Trophoblast cell (in vitro differentiated cells and primary cell): ENCODE data around the gene DEPDC1B. TPM values are rescaled to one million over a fixed set of nuclear protein-coding genes. Genes with fewer than 3 reads are reported as not detected.
A peak's percentile ranks its signal among the peaks of the same experiment; 100 is the strongest.

Source experiments
- DNase-seq, 2 donors: peaks; one replicate each; pipeline ENCODE4 v3.0.0-alpha.2; 2016
- H2AFZ ChIP-seq: 2 replicates; pipeline ENCODE4 v1.6.1; 2013; ENCODE audit warnings: low read length, moderate library complexity, mild to moderate bottlenecking; ENCODE audit not compliant: insufficient read depth, poor library complexity
- H2AK5ac ChIP-seq: 2 replicates; pipeline ENCODE4 v1.6.1; 2013; ENCODE audit warnings: mild to moderate bottlenecking, low read length
- H2BK120ac ChIP-seq: 2 replicates; pipeline ENCODE4 v1.6.1; 2013; ENCODE audit warnings: low read length, mild to moderate bottlenecking, moderate library complexity; ENCODE audit not compliant: insufficient read depth, poor library complexity
- H2BK12ac ChIP-seq: 2 replicates; pipeline ENCODE4 v1.6.1; 2013; ENCODE audit warnings: mild to moderate bottlenecking, low read length, moderate library complexity
- H2BK5ac ChIP-seq: 2 replicates; pipeline ENCODE4 v1.6.1; 2013; ENCODE audit warnings: low read length, low read depth, moderate library complexity, mild to moderate bottlenecking; ENCODE audit not compliant: poor library complexity
- H3K14ac ChIP-seq: 2 replicates; pipeline ENCODE4 v1.6.1; 2013; ENCODE audit warnings: mild to moderate bottlenecking, low read length
- H3K18ac ChIP-seq: 2 replicates; pipeline ENCODE4 v1.6.1; 2013; ENCODE audit warnings: mild to moderate bottlenecking, low read length
- H3K23ac ChIP-seq: 2 replicates; pipeline ENCODE4 v1.6.1; 2013; ENCODE audit warnings: low read length
- H3K27ac ChIP-seq: 2 replicates; pipeline ENCODE4 v1.5.1; 2013; ENCODE audit warnings: low read depth, mild to moderate bottlenecking, inconsistent platforms, low read length, moderate library complexity
- H3K27me3 ChIP-seq: 2 replicates; pipeline ENCODE4 v1.6.1; 2013; ENCODE audit warnings: inconsistent platforms, mild to moderate bottlenecking, low read length, moderate library complexity; ENCODE audit not compliant: insufficient read depth
- H3K36me3 ChIP-seq, 2 experiments: 1 replicate in 1 of 2; 2 replicates in 1 of 2; pipeline ENCODE4 v1.6.1; 2013; ENCODE audit warnings: low read length in 2 of 2, mild to moderate bottlenecking in 2 of 2, moderate library complexity in 1 of 2; ENCODE audit not compliant: insufficient read depth in 2 of 2, control insufficient read depth in 1 of 2
- H3K4ac ChIP-seq: 2 replicates; pipeline ENCODE4 v1.6.1; 2013; ENCODE audit warnings: low read depth, mild to moderate bottlenecking, low read length, moderate library complexity
- H3K4me1 ChIP-seq, 2 experiments: 1 replicate in 1 of 2; 2 replicates in 1 of 2; pipeline ENCODE4 v1.6.1; 2013; ENCODE audit warnings: low read length in 2 of 2, mild to moderate bottlenecking in 2 of 2, moderate library complexity in 1 of 2; ENCODE audit not compliant: insufficient read depth in 2 of 2, control insufficient read depth in 1 of 2
- H3K4me2 ChIP-seq: 2 replicates; pipeline ENCODE4 v1.6.1; 2013; ENCODE audit warnings: inconsistent platforms, mild to moderate bottlenecking, low read length, moderate library complexity
- H3K4me3 ChIP-seq: 2 replicates; pipeline ENCODE4 v1.5.1; 2013; ENCODE audit warnings: mild to moderate bottlenecking, low read depth, low read length, inconsistent platforms
- H3K79me1 ChIP-seq: one replicate; pipeline ENCODE4 v1.6.1; 2013; ENCODE audit warnings: low read length
- H3K79me2 ChIP-seq: 2 replicates; pipeline ENCODE4 v1.6.1; 2013; ENCODE audit warnings: low read length, mild to moderate bottlenecking; ENCODE audit not compliant: control insufficient read depth, insufficient read depth, poor library complexity
- H3K9ac ChIP-seq: 2 replicates; pipeline ENCODE4 v1.6.1; 2013; ENCODE audit warnings: mild to moderate bottlenecking, low read length
- H3K9me3 ChIP-seq: 2 replicates; pipeline ENCODE4 v1.6.1; 2013; ENCODE audit warnings: low read depth, mild to moderate bottlenecking, control low read depth, inconsistent platforms, low read length; ENCODE audit not compliant: insufficient read depth
- H4K12ac ChIP-seq: 2 replicates; pipeline ENCODE4 v1.6.1; 2013; ENCODE audit warnings: low read depth, mild to moderate bottlenecking, low read length, moderate library complexity
- H4K8ac ChIP-seq: 2 replicates; pipeline ENCODE4 v1.6.1; 2013; ENCODE audit warnings: low read depth, mild to moderate bottlenecking, low read length, moderate library complexity
- H4K91ac ChIP-seq: one replicate; pipeline ENCODE4 v1.6.1; 2013; ENCODE audit warnings: low read depth, mild to moderate bottlenecking, low read length, moderate library complexity
- WGBS: extraction: QIAGEN DNeasy Blood & Tissue Kit; methylation state at CpG from one replicate; pipeline ENCODE4 v1.1.7; 2013; ENCODE audit warnings: missing lambda C conversion rate; ENCODE audit not compliant: insufficient read length, insufficient coverage; ENCODE audit errors: extremely low coverage; 5-methylcytosine and 5-hydroxymethylcytosine counted together
- polyA plus RNA-seq: library from polyadenylated mRNA; stranded (reverse); fragments of 200-250 nt; gene quantifications from 2 replicates; pipeline ENCODE4 v1.2.3, GENCODE V29; 2013

The DEPDC1B gene, protein sequence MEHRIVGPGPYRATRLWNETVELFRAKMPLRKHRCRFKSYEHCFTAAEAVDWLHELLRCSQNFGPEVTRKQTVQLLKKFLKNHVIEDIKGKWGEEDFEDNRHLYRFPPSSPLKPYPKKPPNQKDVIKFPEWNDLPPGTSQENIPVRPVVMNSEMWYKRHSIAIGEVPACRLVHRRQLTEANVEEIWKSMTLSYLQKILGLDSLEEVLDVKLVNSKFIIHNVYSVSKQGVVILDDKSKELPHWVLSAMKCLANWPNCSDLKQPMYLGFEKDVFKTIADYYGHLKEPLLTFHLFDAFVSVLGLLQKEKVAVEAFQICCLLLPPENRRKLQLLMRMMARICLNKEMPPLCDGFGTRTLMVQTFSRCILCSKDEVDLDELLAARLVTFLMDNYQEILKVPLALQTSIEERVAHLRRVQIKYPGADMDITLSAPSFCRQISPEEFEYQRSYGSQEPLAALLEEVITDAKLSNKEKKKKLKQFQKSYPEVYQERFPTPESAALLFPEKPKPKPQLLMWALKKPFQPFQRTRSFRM
- polyA plus RNA-seq: 72.7 and 80.8 TPM in 2 replicates

DNA sequence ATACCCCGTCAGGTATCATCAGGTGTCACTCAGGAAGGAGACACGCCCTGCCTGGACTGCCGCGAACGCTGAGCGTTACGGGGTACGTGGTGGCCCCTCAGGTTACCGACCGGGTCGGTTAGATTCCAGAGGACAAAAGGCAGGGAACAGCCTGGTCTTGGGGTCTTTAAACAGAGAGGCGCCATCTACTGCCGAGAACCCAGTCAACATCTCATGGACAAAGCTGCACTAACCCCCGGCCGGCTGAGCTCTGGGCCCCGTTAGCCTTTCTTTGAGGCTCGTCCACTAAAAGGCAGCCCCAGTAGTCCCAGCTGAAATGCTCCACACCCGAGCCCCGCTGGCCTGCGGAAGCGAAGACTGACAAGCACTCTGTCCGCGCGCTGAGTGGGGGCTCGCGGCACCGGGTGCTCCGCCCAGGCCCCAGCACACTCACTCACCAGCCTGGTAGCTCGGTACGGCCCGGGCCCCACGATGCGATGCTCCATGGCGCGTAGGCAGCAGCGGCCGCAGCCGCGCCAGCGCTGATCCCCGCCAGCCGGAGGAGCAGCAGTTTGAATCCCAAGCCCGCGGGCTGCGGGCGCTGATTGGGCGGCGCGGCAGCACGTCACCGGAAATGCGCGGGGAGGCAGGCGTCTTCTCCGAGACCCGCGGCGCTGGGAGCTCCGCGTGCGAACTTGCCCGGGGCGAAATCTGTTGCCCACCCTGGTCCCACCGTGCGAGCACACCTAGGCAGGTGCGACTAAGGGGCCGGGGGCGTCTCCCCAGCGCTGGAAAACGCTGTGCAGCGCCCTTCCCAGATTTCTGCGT lies at the start of gene DEPDC1B:
Gene DEPDC1B (minus strand): TSS at position 558 of the 807 bp plus-strand sequence. CDS start 73 bp downstream, at position 485.
- peaks cover 10% of the 10 kb centered on the region for H3K79me1 ChIP-seq
- H4K12ac ChIP-seq: peak within 1 kb of the TSS; percentile 100
- peak within 1 kb of the TSS; percentile 92 for H2BK12ac ChIP-seq
- H2AK5ac ChIP-seq: peak within 1 kb of the TSS; percentile 77
- no peak within 1 kb of the TSS for H3K23ac ChIP-seq
- peak within 1 kb of the TSS; percentile 84 for H3K4me2 ChIP-seq
- H3K79me2 ChIP-seq: peaks cover 8% of the 10 kb centered on the region
- H2AFZ ChIP-seq: peak within 1 kb of the TSS; percentile 97
- H3K4ac ChIP-seq: peak within 1 kb of the TSS; percentile 95
- peaks cover 0 to 11% of the 10 kb centered on the region in 2 experiments for H3K4me1 ChIP-seq
- H4K91ac ChIP-seq: peak within 1 kb of the TSS; percentile 90
- no peaks in the 10 kb centered on the region for H3K27me3 ChIP-seq
- no peaks in the 10 kb centered on the region for H3K9me3 ChIP-seq
- H2BK120ac ChIP-seq: peak within 1 kb of the TSS; percentile 94
- peak within 1 kb of the TSS; percentile 97 for H4K8ac ChIP-seq
- H3K27ac ChIP-seq: peak within 1 kb of the TSS; percentile 90
- DNase-seq: peak; percentile 86 to 92
- H3K36me3 ChIP-seq: no peaks in the 10 kb centered on the region
- H3K9ac ChIP-seq: peak within 1 kb of the TSS; percentile 72
- no CpG with 5 or more reads among the region's 72 CpGs for WGBS
- peak within 1 kb of the TSS; percentile 86 for H3K4me3 ChIP-seq
- peak within 1 kb of the TSS; percentile 89 for H2BK5ac ChIP-seq
- peak within 1 kb of the TSS; percentile 94 for H3K14ac ChIP-seq
- peak within 1 kb of the TSS; percentile 98 for H3K18ac ChIP-seq

DNA sequence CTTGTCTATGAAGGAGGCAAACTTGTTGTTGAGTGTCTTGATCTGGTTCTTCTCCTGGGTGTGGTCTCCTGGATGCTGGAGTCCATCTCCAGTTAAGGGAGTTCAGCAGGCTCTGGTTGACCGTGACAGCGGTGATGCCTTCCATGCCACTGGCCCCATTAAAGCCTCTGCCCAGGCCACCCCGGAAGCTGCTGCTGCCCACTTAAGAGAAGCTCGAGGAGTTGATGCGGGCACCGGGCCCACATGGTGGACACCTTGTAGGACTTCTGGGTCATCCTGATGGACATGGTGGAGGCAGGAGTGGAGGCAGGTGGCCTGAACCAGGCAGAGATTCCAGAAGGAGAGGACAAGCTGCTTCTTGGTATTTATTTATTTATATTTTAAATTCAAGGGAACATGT lies 44.7 kb upstream of the DEPDC1B start:
- H4K91ac ChIP-seq: no peak overlapping the region
- no peak overlapping the region for H3K4me2 ChIP-seq
- no peak overlapping the region for H3K27ac ChIP-seq
- H2AFZ ChIP-seq: no peak overlapping the region
- no peak overlapping the region for H3K14ac ChIP-seq
- no peaks in the 10 kb centered on the region for H3K9me3 ChIP-seq
- H3K79me2 ChIP-seq: no peaks in the 10 kb centered on the region
- peaks cover 6 to 8% of the 10 kb centered on the region in 2 experiments for H3K4me1 ChIP-seq
- peaks cover 2% of the 10 kb centered on the region for H3K79me1 ChIP-seq
- H4K12ac ChIP-seq: no peak overlapping the region
- DNase-seq: no peak
- no peaks in the 10 kb centered on the region for H3K27me3 ChIP-seq
- H3K9ac ChIP-seq: no peak overlapping the region
- no peak overlapping the region for H3K4ac ChIP-seq
- no peak overlapping the region for H3K18ac ChIP-seq
- H2BK12ac ChIP-seq: no peak overlapping the region
- no peak overlapping the region for H3K23ac ChIP-seq
- WGBS: no CpG with 5 or more reads among the region's 6 CpGs
- no peak overlapping the region for H3K4me3 ChIP-seq
- no peak overlapping the region for H2BK120ac ChIP-seq
- H4K8ac ChIP-seq: no peak overlapping the region
- H2AK5ac ChIP-seq: no peak overlapping the region
- no peaks in the 10 kb centered on the region for H3K36me3 ChIP-seq
- no peak overlapping the region for H2BK5ac ChIP-seq

DNA sequence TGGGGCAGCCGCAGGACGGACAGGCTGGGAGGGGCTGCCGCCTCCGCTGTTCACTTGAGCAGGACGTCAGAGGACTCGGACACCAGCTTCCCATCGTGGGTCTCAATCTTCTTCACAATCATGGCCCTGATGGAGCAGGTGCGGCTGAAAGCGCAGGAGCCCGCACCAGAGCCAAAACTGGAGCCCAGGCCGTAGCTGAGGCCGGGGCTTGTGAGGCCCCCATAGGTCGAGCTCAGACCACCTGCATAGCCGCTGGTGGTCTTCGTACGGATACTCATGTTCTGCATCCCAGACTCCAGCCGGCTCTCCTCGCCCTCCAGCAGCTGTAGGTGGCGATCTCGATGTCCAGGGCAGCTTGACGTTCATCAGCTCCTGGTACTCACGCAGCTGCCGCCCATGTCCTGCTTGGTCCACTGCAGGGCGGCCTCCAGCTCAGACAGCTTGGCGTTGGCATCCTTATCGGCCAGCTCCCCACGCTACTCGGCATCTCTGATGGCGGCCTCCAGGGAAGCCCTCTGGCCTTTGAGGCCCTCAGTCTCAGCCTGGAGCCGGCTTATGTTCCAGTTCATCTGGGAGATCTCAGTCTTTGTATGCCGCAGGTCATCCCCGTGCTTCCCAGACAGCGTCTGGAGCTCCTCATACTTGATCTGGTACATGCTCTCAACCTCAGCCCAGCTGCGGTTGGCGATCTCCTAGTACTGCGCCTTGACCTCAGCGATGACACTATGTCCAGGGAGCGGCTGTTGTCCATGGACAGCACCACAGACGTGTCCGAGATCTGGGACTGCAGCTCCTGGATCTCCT lies 43.7 kb upstream of the DEPDC1B start:
- WGBS: no CpG with 5 or more reads among the region's 40 CpGs
- Histone ChIP-seq H3K9ac (no peak overlapping the region), H3K4me3 (no peak overlapping the region), H4K12ac (no peak overlapping the region), H2BK12ac (peak overlapping the region; percentile 30), H3K9me3 (no peaks in the 10 kb centered on the region), H3K79me1 (peaks cover 2% of the 10 kb centered on the region), H2BK5ac (no peak overlapping the region), H3K27me3 (no peaks in the 10 kb centered on the region), H3K18ac (no peak overlapping the region), H3K36me3 (no peaks in the 10 kb centered on the region), H3K79me2 (no peaks in the 10 kb centered on the region), H3K27ac (no peak overlapping the region), H3K23ac (no peak overlapping the region), H4K91ac (no peak overlapping the region), H2AK5ac (no peak overlapping the region), H3K14ac (no peak overlapping the region), H2BK120ac (peak overlapping the region; percentile 18), H3K4me1 (peaks cover 6 to 8% of the 10 kb centered on the region in 2 experiments), H3K4ac (no peak overlapping the region), H4K8ac (no peak overlapping the region), H3K4me2 (no peak overlapping the region), H2AFZ (no peak overlapping the region)
- DNase-seq: no peak

DNA sequence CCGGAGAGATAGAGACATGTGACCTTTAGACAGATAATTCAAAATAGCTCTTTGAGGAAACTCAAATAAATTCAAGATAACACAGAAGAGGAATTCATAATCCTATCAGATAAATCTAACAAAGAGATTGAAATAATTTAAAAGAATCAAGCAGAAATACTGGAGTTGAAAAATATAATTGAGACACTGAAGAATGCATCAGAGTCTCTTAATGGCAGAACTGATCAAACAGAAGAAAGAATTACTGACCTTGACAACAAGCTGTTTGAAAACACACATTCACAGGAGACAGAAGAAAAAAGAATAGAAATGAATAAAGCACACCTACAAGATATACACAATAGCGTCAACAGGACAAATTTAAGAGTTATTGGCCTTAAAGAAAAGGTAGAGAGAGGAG lies 40.4 kb upstream of the DEPDC1B start:
- H3K27ac ChIP-seq: no peak overlapping the region
- H3K27me3 ChIP-seq: no peaks in the 10 kb centered on the region
- H2AK5ac ChIP-seq: no peak overlapping the region
- H3K9me3 ChIP-seq: no peaks in the 10 kb centered on the region
- no peak overlapping the region for H3K14ac ChIP-seq
- no peak overlapping the region for H4K12ac ChIP-seq
- no peak overlapping the region for H2AFZ ChIP-seq
- H3K23ac ChIP-seq: no peak overlapping the region
- no peak overlapping the region for H3K4me2 ChIP-seq
- H3K79me1 ChIP-seq: peaks cover 2% of the 10 kb centered on the region
- H4K8ac ChIP-seq: no peak overlapping the region
- no peak overlapping the region for H3K4ac ChIP-seq
- no peak overlapping the region for H3K9ac ChIP-seq
- H3K79me2 ChIP-seq: no peaks in the 10 kb centered on the region
- no peak overlapping the region for H3K18ac ChIP-seq
- no peak overlapping the region for H4K91ac ChIP-seq
- H2BK120ac ChIP-seq: no peak overlapping the region
- DNase-seq: no peak
- H2BK5ac ChIP-seq: no peak overlapping the region
- WGBS: no CpG with 5 or more reads among the region's 2 CpGs
- no peak overlapping the region for H2BK12ac ChIP-seq
- peaks cover 0 to 1% of the 10 kb centered on the region in 2 experiments for H3K36me3 ChIP-seq
- peaks cover 8 to 9% of the 10 kb centered on the region in 2 experiments for H3K4me1 ChIP-seq
- H3K4me3 ChIP-seq: no peak overlapping the region
